ENCODE measurements around the gene SLC23A1. TPM values are rescaled to one million over a fixed set of nuclear protein-coding genes. Genes with fewer than 3 reads are reported as not detected.
"Not testable (repeated sequence)": the region's sequence is repeated elsewhere in the genome, so short reads cannot be mapped to it uniquely, and the experiment has no call there.

The SLC23A1 gene
- total RNA-seq, 1 donor from 2014 or later, result not detected

DNA sequence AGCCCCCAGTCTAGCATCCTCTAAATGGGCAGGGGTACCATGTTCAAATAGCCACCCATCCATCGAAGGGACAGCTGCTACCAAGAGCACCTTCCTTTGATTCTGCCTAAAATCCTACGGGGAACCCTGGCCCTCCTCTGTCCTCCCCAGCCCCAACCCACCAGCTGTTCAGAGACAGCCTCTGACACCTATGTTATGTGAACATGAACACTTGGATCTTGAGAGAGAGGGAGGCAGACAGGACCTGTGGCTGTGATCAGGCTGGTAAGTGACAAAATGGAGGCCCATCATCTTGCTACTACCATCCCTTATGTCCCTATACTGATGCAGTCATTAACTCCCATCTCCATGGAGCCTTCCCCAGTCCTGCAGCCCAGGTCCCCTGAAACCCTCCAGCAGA, 8.2 kb downstream of the SLC23A1 start:
- DNase-seq (ENCODE audit: extremely low read depth, low read depth, low spot score), result no peak

DNA sequence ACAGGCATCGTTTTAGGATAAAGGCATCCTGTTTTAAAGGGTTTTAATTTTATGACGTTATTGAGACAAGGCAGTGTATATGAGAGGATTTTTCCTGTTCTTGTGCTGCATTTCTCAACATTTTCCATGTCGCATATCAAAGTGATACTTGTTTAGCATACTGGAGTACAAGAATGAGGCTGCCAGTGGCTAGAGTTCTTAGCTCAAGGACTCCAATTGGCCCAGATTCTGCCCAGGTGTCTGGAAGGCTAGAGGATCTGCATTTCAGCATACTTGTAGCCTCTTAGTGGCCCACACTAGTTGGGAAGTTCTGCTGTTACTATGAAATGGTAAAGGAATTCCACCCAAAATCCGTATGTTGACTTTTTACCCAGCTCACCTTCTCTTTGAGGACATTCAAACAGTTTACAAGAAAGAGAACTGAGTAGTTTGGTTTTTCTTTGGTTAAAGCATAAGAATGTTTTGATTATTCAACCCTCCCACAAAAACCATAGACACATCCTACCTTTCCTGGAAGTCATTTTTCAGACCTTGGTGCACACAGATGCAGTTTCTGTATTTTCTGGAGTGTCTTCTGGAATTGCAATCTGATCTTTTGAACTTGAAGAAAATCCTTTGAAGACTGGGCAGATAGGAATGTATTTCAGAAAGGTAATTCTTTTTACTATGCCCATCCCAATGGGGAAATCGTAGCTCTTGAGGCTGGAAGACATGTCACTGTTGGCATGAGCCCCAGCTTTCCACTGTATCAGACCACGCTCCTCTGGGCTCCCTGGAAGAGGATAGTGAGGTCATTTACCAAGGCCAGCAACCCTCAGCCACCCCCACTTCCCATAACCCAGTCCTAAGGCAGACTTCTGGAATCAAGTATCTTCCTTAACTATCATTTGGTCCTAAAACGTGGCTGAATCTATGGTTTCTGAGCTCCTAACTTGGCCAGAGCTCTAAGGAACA, 11.3 kb downstream of the SLC23A1 start:
- DNase-seq (ENCODE audit: extremely low read depth, low read depth, low spot score), result no peak

DNA sequence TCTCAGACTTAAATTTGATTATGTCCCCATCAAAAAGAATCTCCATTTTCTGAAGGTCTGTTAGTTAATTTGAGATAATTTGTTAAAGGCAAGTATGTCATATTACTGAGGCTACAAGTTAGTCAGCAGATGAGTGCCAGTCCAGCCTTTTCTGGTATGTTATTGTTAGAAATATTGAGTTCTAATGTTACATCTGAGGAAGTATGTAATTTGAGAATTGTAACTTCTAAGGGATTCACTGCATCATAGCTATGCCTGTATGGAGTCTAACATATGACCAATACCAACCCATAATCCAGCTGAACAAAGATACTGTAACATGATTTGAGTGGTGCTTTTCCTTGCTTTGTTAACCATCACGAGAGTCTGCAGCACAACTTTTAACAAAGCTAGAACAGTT, 13.9 kb downstream of the SLC23A1 start:
- no peak for DNase-seq (ENCODE audit: extremely low read depth, low read depth, low spot score)

DNA sequence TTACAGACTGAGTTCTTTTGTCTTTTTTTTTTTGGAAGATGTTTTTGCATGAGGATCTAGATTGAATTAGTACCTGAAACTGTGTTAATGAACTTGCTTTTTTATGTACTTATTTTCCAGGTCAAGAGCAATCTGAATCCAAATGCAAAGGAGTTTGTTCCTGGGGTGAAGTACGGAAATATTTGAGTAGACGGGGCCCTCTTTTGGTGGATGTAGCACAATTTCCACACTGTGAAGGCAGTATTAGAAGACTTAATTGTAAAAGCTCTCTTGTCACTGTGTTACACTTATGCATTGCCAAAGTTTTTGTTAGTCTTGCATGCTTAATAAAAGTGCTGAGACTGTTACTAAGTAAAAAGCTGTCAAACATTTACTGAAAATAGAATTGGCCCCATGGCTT, 14.5 kb downstream of the SLC23A1 start:
- no peak for DNase-seq (ENCODE audit: extremely low read depth, low read depth, low spot score)

DNA sequence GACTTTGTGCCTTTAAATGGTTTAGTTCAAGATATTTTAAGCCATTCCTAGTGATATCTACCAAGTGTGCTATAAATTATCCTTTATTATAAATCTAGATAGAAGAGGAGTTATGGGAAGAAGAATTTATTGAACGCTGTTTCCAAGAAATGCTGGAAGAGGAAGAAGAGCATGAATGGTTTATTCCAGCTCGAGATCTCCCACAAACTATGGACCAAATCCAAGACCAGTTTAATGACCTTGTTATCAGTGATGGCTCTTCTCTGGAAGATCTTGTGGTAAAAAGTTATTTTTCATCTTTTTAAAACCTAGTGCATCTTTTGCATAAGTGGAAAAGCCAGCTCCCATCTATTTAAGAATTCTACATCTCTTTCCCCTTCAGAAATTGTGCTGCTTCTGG, 18.6 kb downstream of the SLC23A1 start:
- no peak for DNase-seq (ENCODE audit: extremely low read depth, low read depth, low spot score)

DNA sequence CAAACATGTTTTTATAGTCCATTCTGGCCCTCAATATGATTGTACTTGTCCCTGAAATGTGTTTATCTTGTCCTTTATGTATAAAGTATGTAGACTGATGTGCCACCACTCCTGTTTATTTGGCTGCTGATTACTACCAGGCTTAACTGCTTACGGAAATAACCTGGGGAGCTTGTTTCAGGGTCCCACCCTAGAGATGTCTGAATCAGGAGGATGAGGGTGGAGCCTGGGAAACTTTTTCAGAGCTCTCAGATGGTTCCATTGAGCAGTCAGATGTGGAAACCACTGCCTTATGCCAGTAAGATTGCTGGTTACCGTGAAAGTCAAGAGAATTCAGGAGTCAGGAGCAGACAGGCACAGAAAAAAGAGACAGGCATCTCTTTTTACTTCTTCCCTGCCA, 19.2 kb downstream of the SLC23A1 start:
- no peak for DNase-seq (ENCODE audit: extremely low read depth, low read depth, low spot score)

DNA sequence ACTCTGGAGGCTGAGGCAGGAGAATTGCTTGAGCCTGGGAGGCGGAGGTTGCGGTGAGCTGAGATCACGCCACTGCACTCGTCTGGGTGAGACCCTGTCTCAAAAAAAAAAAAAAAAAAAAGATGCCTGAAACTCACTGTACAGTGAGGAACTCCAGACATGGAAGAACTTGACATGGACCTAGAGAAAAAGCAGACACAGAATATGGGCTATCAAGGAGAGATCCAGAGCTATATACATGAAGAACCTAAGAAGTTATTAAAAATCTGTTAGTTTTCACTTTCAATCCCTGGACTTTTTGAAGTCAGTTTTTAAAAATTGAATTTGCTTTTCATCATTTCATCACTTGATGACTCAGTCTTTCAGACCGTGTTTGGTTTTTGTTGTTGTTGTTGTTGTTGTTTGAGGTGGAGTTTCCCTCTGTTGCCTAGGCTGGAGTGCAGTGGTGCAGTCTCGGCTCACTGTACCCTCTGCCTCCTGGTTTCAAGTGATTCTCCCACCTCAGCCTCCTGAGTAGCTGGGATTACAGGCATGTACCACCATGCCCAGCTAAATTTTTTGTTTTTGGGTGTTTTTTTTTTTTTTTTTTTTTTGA, 21.2 kb downstream of the SLC23A1 start:
- DNase-seq (ENCODE audit: extremely low read depth, low read depth, low spot score), result no peak

DNA sequence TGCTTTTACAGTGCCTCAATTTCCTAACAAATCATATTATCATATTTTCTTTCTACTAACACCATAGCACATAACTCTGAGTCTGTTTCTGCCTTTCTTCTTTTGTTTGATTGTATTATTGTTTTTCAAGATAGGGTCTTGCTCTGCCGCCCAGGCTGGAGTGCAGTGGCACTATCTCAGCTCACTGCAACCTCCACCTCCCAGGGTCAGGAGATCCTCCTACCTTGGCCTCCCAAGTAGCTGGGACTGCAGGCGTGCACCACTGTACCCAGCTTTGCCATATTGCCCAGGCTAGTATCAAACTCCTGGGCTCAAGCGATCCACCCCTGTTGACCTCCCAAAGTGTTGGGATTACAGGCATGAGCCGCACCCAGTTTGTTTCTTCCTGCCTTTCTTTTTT, 22.7 kb downstream of the SLC23A1 start:
- DNase-seq (ENCODE audit: extremely low read depth, low read depth, low spot score), result no peak

DNA sequence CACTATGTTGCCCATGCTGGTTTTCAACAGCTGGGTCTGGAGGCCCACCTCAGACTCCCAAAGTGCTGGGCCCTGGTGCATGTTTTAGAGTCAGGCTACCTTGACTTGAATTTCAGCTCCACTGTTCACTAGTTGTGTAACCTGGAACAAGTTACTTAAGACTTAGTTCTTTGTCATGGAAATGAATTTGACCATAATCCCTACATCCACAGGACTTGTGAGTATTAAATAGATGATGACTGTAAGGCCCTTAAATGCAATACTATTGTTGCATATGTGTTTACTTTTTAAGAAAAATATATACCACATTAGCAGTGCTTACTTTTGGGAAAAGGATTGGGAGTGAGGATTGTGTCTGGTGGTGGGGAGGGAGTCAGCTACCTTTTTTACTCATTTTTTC, 25.0 kb downstream of the SLC23A1 start:
- DNase-seq (ENCODE audit: extremely low read depth, low read depth, low spot score), result no peak

DNA sequence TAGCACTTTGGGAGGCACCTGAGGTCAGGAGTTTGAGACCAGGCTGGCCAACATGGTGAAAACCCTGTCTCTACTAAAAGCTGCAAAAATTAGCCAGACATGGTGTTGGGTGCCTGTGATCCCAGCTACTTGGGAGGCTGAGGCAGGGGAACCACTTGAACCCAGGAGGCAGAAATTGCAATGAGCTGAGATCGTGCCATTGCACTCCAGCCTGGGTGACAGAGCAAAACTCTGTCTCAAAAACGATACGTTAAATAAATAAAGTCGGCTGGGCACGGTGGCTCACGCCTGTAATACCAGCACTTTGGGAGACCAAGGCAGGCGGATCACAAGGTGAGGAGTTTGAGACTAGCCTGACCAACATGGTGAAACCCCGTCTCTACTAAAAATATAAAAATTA, 27.2 kb downstream of the SLC23A1 start:
- not testable (repeated sequence) for DNase-seq (ENCODE audit: extremely low read depth, low read depth, low spot score)

DNA sequence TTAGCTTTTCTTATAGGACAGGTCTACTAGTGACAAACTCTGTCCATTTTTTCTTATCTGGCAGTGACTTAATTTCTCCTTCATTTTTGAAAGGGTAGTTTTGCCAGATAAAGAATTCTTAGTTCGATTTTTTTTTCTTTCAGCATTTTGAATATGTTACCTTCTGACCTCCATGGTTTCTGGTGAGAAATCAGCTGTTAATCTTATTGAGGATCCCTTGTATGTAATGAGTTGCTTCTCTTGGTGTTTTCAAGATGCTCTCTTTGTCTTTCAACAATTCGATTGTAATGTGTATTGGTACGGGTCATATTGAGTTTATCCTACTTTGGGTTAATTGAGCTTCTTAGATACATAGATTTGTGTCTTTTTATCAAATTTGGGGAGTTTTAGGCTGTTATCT, 28.9 kb downstream of the SLC23A1 start:
- DNase-seq (ENCODE audit: extremely low read depth, low read depth, low spot score), result no peak

DNA sequence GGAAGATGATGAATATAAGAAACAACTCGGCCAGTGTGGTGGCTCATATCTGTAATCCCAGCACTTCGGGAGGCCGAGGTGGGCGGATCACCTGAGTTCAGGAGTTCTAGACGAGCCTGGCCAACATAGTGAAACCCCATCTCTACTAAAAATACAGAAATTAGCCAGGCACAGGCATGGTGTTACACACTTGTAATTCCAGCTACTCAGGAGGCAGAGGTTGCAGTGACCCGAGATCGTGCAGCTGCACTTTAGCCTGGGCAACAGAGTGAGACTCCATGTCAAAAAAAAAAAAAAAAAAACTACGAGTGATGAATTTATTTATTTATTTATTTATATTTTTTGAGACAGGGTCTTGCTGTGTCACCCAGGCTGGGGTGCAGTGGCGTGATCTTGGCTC, 35.2 kb downstream of the SLC23A1 start:
- not testable (repeated sequence) for DNase-seq (ENCODE audit: extremely low read depth, low read depth, low spot score)

DNA sequence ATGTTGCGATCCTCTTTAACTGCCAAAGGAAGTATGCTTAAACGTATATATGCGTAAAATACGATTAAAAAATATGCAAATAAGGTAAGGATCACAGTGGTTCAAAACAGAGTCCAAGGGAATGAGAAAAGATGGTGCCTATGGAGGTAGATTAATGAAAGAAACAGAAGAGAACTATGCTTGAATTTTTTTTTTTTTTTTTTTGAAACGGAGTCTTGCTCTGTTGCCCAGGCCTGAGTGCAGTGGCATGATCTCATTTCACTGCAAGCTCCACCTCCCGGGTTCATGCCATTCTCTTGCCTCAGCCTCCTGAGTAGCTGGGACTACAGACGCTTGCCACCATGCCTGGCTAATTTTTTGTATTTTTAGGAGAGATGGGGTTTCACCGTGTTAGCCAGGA, 37.7 kb downstream of the SLC23A1 start:
- not testable (repeated sequence) for DNase-seq (ENCODE audit: extremely low read depth, low read depth, low spot score)

DNA sequence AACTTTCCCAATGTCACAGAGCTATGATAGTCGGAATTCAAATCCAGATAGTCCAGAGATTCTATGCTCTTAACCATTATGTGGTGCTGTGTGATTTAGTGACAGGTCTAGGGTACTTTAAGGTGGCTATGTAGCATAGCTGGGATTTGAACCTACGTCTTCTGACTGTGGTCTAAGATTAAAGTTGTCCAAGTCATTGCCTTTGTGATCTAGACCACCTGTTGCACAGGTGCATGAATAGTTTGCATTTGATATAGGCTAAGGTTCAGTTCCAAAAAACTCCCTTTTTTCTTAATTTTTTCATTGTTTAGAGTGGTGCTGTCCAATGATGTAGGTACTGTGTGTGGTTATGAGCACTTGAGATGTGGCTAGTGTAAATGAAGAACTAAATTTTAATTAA, 38.9 kb downstream of the SLC23A1 start:
- no peak for DNase-seq (ENCODE audit: extremely low read depth, low read depth, low spot score)

DNA sequence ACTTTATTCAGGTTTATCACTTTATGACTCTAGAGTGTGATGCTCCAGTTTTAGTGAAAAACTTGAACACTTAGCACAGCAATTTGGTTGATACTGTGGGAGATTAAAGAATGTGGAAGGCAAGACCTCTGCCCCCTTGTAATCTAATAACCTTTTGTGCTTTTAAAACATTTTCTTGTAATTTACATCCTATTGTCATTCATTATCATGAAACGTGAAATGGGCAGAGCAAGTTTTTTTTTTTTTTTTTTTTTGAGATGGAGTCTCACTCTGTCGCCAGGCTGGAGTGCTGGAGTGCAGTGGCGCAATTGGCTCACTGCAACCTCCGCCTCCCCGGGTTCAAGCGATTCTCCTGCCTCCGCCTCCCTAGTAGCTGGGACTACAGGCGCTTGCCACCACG, 39.6 kb downstream of the SLC23A1 start:
- DNase-seq (ENCODE audit: extremely low read depth, low read depth, low spot score), result no peak

DNA sequence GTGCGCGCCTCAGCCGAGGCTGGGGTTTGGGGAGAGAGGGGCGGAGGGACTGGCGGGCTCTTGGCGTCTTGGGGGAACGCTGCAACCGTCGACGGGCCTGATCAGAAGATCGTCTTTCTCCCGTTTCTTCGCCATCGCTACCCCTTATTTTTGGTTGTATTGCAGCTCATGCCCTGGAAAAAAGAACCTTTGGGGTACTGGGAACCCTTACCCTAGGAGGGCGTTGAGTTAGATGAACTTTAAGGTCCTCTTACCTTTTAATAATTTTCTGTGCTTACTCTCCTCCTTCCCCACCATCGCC, 40.7 kb downstream of the SLC23A1 start:
- no peak for DNase-seq (ENCODE audit: extremely low read depth, low read depth, low spot score)

DNA sequence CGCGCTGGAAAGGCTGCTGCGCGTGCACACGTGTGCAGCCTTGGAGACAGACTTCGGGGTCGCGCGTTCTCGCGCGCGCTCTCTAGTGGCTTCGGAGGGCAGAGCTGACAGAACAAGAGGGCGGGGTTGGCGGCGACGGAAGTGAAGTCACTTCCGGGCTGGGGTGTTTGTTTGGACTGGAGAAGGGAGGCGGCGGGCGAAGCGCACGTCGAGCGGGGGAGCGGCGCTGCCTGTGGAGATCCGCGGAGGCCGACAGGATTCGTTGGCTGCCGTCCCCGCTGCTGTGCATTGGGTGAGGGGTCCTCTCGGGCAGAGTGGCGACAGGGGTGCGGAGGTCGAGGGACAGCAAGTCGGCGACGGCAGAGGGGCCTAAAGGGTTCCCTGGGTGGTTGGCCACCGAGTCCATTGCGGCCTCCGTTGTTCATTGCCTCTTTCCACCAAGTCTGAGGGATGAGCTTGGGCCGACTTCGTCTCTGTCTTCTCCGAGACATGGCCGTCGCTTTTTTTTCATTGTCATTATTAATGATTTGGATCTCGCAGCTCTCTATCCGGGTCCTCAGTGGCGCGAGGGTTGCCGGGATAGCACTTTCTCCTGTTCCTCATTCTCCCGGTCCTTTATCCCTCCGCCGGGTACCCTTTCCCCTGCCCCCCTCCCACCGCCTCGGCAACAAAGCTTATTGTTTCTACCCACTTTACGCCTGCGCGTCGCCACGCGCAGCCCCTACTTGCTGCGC, 41.2 kb downstream of the SLC23A1 start, which contains the start of gene PAIP2:
PAIP2 (plus strand) TSS at position 166 of the 734 bp plus-strand sequence. CDS start 21,931 bp downstream, outside the sequence.
- peak; percentile 83 for DNase-seq (ENCODE audit: extremely low read depth, low read depth, low spot score)

DNA sequence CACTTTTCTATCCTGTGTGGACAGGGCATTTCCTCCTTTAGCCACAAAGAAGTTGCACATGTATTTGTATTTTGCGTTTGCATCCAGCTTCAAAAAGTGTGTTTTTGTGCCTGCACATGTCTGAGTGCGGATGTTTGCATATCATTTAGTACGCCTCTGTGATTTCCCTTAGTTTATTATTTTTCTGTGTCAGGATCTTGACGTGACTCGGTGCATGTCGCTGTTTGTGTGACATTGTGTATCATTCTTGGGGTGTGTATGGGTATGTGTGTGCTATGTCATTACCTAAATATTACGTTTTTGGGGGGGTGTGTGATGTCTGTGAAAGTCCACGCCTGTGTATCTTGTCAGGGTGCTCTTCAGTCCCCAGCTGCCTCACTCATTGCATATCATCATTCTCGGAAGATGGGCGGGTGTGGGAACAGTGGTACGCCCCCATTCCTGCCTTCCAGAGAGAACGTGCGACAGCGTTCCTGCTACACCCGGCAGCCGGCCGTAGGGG, 41.9 kb downstream of the SLC23A1 start:
- DNase-seq (ENCODE audit: extremely low read depth, low read depth, low spot score), result no peak

DNA sequence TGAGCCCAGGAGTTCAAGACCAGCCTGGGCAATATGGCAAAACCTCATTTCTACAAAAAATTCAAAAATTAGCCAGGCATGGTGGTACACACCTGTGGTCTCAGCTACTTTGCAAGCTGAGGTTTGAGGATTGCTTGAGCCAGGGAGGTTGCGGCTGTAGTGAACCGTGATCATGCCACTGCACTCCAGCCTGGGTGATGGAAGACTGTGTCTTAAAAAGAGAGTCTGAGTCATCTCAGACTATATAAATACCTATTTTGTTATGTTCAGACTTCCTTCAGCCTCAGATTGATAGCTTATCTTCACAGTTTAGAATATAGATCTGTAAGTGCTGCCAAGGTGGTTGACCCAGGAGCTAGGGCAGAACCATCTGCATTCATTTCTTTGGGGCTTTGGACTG, 43.0 kb downstream of the SLC23A1 start:
- no peak for DNase-seq (ENCODE audit: extremely low read depth, low read depth, low spot score)

DNA sequence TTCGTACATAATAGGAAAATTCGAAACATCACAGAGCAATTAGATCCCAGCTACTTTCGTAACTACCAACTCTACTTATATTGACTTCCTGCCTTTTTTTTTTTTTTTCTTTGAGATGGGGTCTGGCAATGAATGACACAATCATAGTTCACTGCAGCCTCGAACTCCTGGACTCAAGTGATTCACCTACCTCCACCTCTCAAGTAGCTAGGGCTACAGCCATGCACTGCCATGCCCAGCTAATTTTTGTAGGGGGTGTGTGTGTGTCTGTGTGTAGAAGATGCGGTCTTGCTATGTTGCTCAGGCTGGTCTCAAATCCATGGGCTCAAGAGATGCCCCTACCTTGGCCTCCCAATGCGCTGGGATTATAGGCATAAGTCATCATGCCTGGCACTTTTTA, 47.3 kb downstream of the SLC23A1 start:
- DNase-seq (ENCODE audit: extremely low read depth, low read depth, low spot score), result no peak
